Activated CD8-positive, alpha-beta T cell treated with anti-CD3 and anti-CD28 coated beads, Interleukin-2, amount 10 ng/mL, durations not matched to agents 7 days and 5 days (primary cell): Measurements from ENCODE around the gene AKAP8. TPM values are rescaled to one million over a fixed set of nuclear protein-coding genes. Genes with fewer than 3 reads are reported as not detected.

Experiments used
- ATAC-seq: fragments of 150-1000 bp; cut with Tn5 transposase; one replicate; pipeline ENCODE4 v1.10.0; 2021; ENCODE audit warnings: moderate library complexity
- CTCF ChIA-PET: fragments of 350-600 bp; sonication (Branson Sonifier 250); formaldehyde crosslinking; loops from one replicate; lab custom pipeline; 2021; ENCODE audit warnings: antibody characterized with exemption; lab: Charles Lee
- POLR2A ChIA-PET: fragments of 350-600 bp; sonication (Branson Sonifier 250); formaldehyde crosslinking; loops from one replicate; lab custom pipeline; 2021; ENCODE audit warnings: antibody characterized with exemption; lab: Charles Lee
- DNase-seq: peaks from one replicate; pipeline ENCODE4 v3.0.0-alpha.2; 2020
- H3K27ac Mint-ChIP-seq: one replicate; pipeline ENCODE4 v1.8.0; 2021; ENCODE audit warnings: mild to moderate bottlenecking, mixed read lengths
- H3K27me3 Mint-ChIP-seq: one replicate; pipeline ENCODE4 v1.8.0; 2021; ENCODE audit warnings: low read depth, mixed read lengths
- H3K36me3 Mint-ChIP-seq: one replicate; pipeline ENCODE4 v1.8.0; 2021; ENCODE audit warnings: low read depth, mixed read lengths
- H3K4me1 Mint-ChIP-seq: one replicate; pipeline ENCODE4 v1.8.0; 2021; ENCODE audit warnings: low read depth, mixed read lengths
- H3K4me3 Mint-ChIP-seq: one replicate; pipeline ENCODE4 v1.8.0; 2021; ENCODE audit warnings: mild to moderate bottlenecking, mixed read lengths
- H3K9me3 Mint-ChIP-seq: one replicate; pipeline ENCODE4 v1.8.0; 2022; ENCODE audit warnings: mixed read lengths; ENCODE audit not compliant: insufficient read depth
- total RNA-seq, 2 experiments: library from RNA; stranded (reverse); gene quantifications; one replicate each; pipeline ENCODE4 v1.2.3, GENCODE V29; 2021

Gene AKAP8
- total RNA-seq, 2 experiments from 2014 or later = 47.4 to 48.0 TPM

DNA sequence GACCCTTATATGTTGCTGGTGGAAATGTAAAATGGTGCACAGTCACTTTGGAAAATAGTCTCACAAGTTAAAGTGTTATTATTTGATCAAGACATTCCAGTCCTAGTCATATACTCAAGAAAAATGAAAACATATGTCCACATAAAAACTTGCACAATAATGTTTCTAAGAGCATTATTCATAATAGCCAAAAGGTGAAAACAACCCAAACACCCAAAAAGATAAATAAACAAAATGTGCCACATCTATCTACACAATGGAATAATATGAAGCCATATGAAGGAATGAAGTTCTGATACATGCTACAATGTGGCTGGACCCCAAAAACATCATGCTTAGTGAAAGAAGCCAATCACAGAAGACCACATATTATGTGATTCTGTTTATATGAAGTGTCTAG is 14.4 kb upstream of the AKAP8 start:
- no peak for DNase-seq
- Mint-ChIP-seq H3K9me3 (no peaks in the 10 kb centered on the region), H3K36me3 (peaks cover 63% of the 10 kb centered on the region), H3K27ac (no peak overlapping the region), H3K4me3 (no peak overlapping the region), H3K27me3 (no peaks in the 10 kb centered on the region), H3K4me1 (peaks cover 2% of the 10 kb centered on the region)
- ChIA-PET POLR2A (interaction anchor here (0.6 kb wide), 1 partner anchor 8 kb away, joined by 6 read pairs; no protein-coding TSS in a partner anchor), CTCF (interaction anchor here (1.2 to 1.5 kb wide), 2 partner anchors 10 to 25 kb away, joined by 4 to 8 read pairs; partner anchors contain the start of gene AKAP8L)
- ATAC-seq = no peak

- no peak overlapping the region for H3K27ac Mint-ChIP-seq
- H3K4me3 Mint-ChIP-seq = no peak overlapping the region
- ATAC-seq = no peak
- DNase-seq = no peak
- H3K27me3 Mint-ChIP-seq = no peaks in the 10 kb centered on the region
- H3K4me1 Mint-ChIP-seq = no peaks in the 10 kb centered on the region
- peaks cover 42% of the 10 kb centered on the region for H3K36me3 Mint-ChIP-seq
- no peaks in the 10 kb centered on the region for H3K9me3 Mint-ChIP-seq
- ChIA-PET CTCF (no interaction called here), POLR2A (no interaction called here)
Observed at GRCh38 chr19:15390814-15391213, 11.2 kb upstream of the AKAP8 start.

DNA sequence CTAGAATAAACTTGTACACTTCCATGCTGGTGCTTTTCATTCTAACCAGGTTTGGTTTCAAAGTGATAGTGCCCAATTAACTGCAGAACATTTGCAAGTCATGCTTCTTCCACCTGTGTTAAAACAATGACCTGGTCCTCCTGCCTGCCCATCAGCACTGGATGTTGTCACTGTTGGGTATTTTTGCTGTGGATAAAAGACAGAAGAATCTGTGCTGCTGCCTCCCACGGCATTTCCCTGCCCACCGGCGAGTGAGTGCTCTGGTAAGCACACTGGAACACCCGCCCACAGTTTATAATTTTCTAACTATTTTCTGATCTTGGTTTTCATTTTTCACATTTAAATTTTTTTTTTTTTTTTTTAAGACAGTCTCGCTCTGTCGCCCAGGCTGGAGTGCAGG is 2.3 kb upstream of the AKAP8 start:
- Mint-ChIP-seq H3K27ac (peak overlapping the region; percentile 3), H3K4me1 (peaks cover 29% of the 10 kb centered on the region), H3K27me3 (no peaks in the 10 kb centered on the region), H3K4me3 (no peak overlapping the region), H3K9me3 (no peaks in the 10 kb centered on the region), H3K36me3 (peaks cover 30% of the 10 kb centered on the region)
- no peak for DNase-seq
- CTCF ChIA-PET = interaction anchor here (0.9 kb wide), 1 partner anchor 38 kb away, joined by 3 read pairs; no protein-coding TSS in a partner anchor
- no peak for ATAC-seq
- POLR2A ChIA-PET = no interaction called here

- CTCF ChIA-PET = no interaction called here
- H3K36me3 Mint-ChIP-seq = peaks cover 31% of the 10 kb centered on the region
Observed at GRCh38 chr19:15381429-15381828, 1.8 kb upstream of the AKAP8 start.

GRCh38 chr19:15379999-15380647 is 536 bp upstream of the AKAP8 start:
- ChIA-PET CTCF (interaction anchor here (0.9 to 6.5 kb wide), 8 partner anchors 17 to 175 kb away, joined by 3 to 53 read pairs (median 4); partner anchors contain the start of gene AKAP8L), POLR2A (interaction anchor here (0.6 to 3.6 kb wide), 9 partner anchors 15 to 859 kb away, joined by 3 to 44 read pairs (median 3); partner anchors contain the start of gene AKAP8L)
- no peaks in the 10 kb centered on the region for H3K9me3 Mint-ChIP-seq
- H3K4me3 Mint-ChIP-seq = peak overlapping the region; percentile 96
- ATAC-seq = peak; percentile 43
- H3K27me3 Mint-ChIP-seq = no peaks in the 10 kb centered on the region
- no peak for DNase-seq
- peaks cover 35% of the 10 kb centered on the region for H3K4me1 Mint-ChIP-seq
- peaks cover 30% of the 10 kb centered on the region for H3K36me3 Mint-ChIP-seq
- H3K27ac Mint-ChIP-seq = peak overlapping the region; percentile 99

More at GRCh38 chr19:15381429-15381828, 1.8 kb upstream of the AKAP8 start:
- POLR2A ChIA-PET = no interaction called here
- Mint-ChIP-seq H3K27ac (peak overlapping the region; percentile 3), H3K9me3 (no peaks in the 10 kb centered on the region), H3K4me1 (peaks cover 33% of the 10 kb centered on the region), H3K4me3 (no peak overlapping the region), H3K27me3 (no peaks in the 10 kb centered on the region)
- ATAC-seq = no peak
- DNase-seq = no peak

- Mint-ChIP-seq H3K27ac (peak overlapping the region; percentile 99), H3K9me3 (no peaks in the 10 kb centered on the region), H3K4me3 (peak overlapping the region; percentile 96), H3K27me3 (no peaks in the 10 kb centered on the region), H3K36me3 (peaks cover 33% of the 10 kb centered on the region), H3K4me1 (peaks cover 38% of the 10 kb centered on the region)
- peak; percentile 25 for ATAC-seq
- peak; percentile 69 for DNase-seq
- ChIA-PET POLR2A (interaction anchor here (0.6 to 3.6 kb wide), 14 partner anchors 11 to 177 kb away, joined by 3 to 44 read pairs (median 4); partner anchors contain the start of genes AKAP8L and BRD4), CTCF (interaction anchor here (1.3 to 6.5 kb wide), 8 partner anchors 39 to 201 kb away, joined by 3 to 53 read pairs (median 6); partner anchors contain the start of genes AKAP8L and BRD4)
Observed at GRCh38 chr19:15378534-15379082, 979 bp downstream of the AKAP8 start.

DNA sequence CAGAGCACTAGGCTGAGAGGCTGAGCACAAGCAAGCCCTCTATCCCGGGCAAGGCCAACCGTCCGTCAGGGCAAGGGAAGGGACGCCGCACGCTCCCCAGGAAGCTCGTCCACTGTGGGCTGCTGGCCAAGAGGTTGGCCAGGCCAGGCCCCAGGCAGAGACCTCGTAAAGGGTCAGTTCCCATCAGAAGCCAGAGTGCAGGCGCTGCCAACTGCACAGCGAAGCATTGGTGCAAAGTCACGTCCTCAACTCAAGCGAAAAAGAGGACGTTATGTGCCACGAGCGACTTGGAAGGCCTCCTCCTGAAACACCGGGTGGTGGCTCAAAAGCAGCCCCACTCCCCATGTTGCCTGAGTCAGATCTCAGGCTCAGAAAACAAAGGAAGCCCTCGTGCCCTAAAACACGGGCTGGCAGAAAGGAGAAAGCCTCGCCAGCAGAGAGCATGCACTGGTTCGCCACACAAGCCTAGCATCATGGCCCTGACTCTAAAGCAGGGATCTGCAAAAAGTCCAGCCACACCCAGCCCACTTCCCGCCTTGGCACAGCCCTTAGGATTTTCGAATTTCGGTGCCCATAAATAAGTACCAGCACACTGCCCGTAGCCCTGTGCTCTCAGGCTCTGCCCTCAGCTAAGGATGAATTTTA is 4.7 kb downstream of the AKAP8 start:
- H3K27ac Mint-ChIP-seq = peak overlapping the region; percentile 25
- no peak overlapping the region for H3K4me3 Mint-ChIP-seq
- ATAC-seq = no peak
- CTCF ChIA-PET = interaction anchor here (6.5 kb wide), 1 partner anchor 45 kb away, joined by 53 read pairs; the partner anchor contains the start of gene AKAP8L
- H3K27me3 Mint-ChIP-seq = no peaks in the 10 kb centered on the region
- H3K36me3 Mint-ChIP-seq = peaks cover 49% of the 10 kb centered on the region
- H3K9me3 Mint-ChIP-seq = no peaks in the 10 kb centered on the region
- POLR2A ChIA-PET = no interaction called here
- peaks cover 22% of the 10 kb centered on the region for H3K4me1 Mint-ChIP-seq
- DNase-seq = no peak

DNA sequence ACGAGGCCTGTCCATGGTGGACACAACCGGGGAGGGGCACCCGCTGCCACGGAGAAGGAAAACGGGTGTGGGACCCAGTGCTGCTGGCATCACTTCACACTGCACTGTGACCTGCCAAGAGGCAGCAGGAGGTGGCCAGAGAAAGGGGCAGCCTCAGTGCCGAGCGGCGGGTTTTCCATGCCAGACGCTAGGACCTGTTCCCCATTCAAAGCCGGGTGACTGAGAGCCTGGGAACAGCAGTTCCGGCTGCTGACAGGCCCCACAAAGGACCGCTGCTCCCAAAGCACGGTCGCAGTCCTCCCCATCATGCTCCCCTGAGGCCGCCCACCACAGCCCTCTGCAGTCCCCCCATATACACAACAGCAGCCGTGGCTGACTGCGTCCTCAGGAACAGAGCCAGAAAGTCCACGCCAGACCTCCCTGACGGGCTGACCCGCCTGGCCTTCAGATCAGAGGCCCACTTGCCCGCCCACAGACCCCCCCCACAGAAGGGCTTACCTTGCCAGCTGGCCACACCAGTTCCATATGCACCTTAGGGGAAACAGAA is 5.4 kb downstream of the AKAP8 start:
- no peaks in the 10 kb centered on the region for H3K9me3 Mint-ChIP-seq
- H3K27me3 Mint-ChIP-seq = no peaks in the 10 kb centered on the region
- H3K27ac Mint-ChIP-seq = no peak overlapping the region
- ATAC-seq (no peak), DNase-seq (no peak)
- ChIA-PET CTCF (no interaction called here), POLR2A (no interaction called here)
- H3K36me3 Mint-ChIP-seq = peaks cover 50% of the 10 kb centered on the region
- no peak overlapping the region for H3K4me3 Mint-ChIP-seq
- H3K4me1 Mint-ChIP-seq = peaks cover 22% of the 10 kb centered on the region

DNA sequence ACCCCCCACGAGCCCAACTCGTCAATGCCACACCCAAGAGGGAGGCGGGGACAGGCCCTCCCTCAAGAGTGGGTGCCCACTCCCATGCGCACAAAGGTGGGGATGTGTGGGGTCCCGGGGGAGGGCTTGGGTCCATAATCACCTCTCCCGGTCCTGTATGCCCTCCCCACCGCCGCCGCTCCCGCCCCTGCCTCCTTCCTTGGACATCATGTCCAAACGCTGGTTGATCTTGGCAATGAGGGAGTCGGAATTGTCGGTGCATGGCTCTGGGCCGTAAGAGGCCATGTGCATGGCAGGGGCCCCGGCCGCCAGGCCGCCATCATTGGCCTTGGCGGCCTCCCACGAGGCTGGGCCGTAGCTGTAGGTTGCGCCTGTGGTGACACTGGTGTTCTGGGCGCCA is 5.9 kb downstream of the AKAP8 start:
- H3K4me3 Mint-ChIP-seq = no peak overlapping the region
- POLR2A ChIA-PET = no interaction called here
- no peak overlapping the region for H3K27ac Mint-ChIP-seq
- no peak for DNase-seq
- H3K9me3 Mint-ChIP-seq = no peaks in the 10 kb centered on the region
- CTCF ChIA-PET = no interaction called here
- peaks cover 22% of the 10 kb centered on the region for H3K4me1 Mint-ChIP-seq
- peaks cover 53% of the 10 kb centered on the region for H3K36me3 Mint-ChIP-seq
- no peaks in the 10 kb centered on the region for H3K27me3 Mint-ChIP-seq
- ATAC-seq = no peak

DNA sequence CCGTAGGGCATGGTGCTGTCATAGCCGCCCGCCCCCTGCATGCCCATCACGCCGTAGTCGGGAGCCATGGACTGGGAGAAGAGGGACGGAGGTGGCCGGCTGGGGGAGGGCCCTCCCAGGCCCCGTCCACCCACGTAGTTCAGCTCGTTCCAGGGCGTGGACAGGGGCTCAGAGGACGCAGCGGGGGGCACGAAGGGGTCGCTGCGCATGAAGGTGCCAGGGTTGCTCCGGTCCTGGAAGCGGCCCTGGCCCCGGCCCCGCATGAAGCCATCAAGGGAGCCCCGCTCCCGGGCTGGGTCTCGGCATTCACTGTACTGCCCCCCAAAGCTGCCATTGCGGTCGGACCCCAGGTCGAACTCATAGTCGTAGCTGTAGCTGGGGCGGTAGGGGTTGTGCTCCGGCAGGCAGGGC is 6.7 kb downstream of the AKAP8 start:
- H3K27me3 Mint-ChIP-seq = no peaks in the 10 kb centered on the region
- H3K9me3 Mint-ChIP-seq = no peaks in the 10 kb centered on the region
- DNase-seq (no peak), ATAC-seq (no peak)
- ChIA-PET CTCF (no interaction called here), POLR2A (no interaction called here)
- peaks cover 48% of the 10 kb centered on the region for H3K36me3 Mint-ChIP-seq
- no peak overlapping the region for H3K27ac Mint-ChIP-seq
- H3K4me1 Mint-ChIP-seq = peaks cover 16% of the 10 kb centered on the region
- H3K4me3 Mint-ChIP-seq = no peak overlapping the region

DNA sequence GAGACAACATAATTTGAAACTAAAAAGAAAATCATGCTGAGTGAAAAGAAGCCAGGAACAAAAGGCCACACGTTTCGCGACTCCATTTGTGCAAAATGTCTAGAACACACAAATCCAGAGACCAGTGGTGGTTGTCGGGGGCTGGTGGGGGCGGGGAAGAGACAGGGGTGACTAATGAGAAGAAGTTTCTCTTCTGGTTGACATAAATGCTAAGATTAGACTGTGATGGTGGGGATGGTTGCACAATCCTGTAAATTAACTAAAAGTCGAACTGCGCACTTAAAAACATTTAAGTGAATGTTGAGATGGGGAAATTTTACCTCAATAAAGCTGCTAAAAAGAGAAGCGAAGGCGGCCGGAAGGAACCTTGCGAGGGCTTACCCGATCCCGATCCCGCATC is 7.1 kb downstream of the AKAP8 start:
- Mint-ChIP-seq H3K27ac (no peak overlapping the region), H3K36me3 (peaks cover 52% of the 10 kb centered on the region), H3K4me1 (peaks cover 14% of the 10 kb centered on the region), H3K27me3 (no peaks in the 10 kb centered on the region), H3K4me3 (no peak overlapping the region), H3K9me3 (no peaks in the 10 kb centered on the region)
- ChIA-PET CTCF (no interaction called here), POLR2A (no interaction called here)
- DNase-seq = no peak
- ATAC-seq = no peak
